Loucy (cell line): ENCODE results near the gene SLC4A4.

ENCODE experiments used
- H2AFZ ChIP-seq: fragments of 200-600 bp; sonication (generic); 2 replicates; pipeline ENCODE4 v1.6.0; 2016; ENCODE audit warnings: antibody characterized with exemption, mild to moderate bottlenecking, low read length, moderate library complexity
- H3F3A ChIP-seq: fragments of 200-600 bp; 2 replicates; pipeline ENCODE4 v1.6.0; 2016; ENCODE audit warnings: antibody characterized with exemption, low read depth, mild to moderate bottlenecking
- H3K27me3 ChIP-seq: fragments of 200-600 bp; sonication (generic); 2 replicates; pipeline ENCODE4 v1.6.1; 2014; ENCODE audit warnings: low read length, mild to moderate bottlenecking; ENCODE audit not compliant: insufficient read depth, poor library complexity, severe bottlenecking
- H3K36me3 ChIP-seq: fragments of 200-600 bp; sonication (generic); 2 replicates; pipeline ENCODE4 v1.6.1; 2016; ENCODE audit warnings: low read length; ENCODE audit not compliant: insufficient read depth
- H3K4me1 ChIP-seq: fragments of 200-600 bp; sonication (generic); 2 replicates; pipeline ENCODE4 v1.5.1; 2014; ENCODE audit warnings: low read length, mild to moderate bottlenecking; ENCODE audit not compliant: insufficient read depth, poor library complexity, severe bottlenecking
- H3K4me2 ChIP-seq: fragments of 200-600 bp; sonication (generic); 2 replicates; pipeline ENCODE4 v1.6.0; 2014; ENCODE audit warnings: antibody characterized with exemption, low read length, low read depth, mild to moderate bottlenecking; ENCODE audit not compliant: poor library complexity, severe bottlenecking
- H3K4me3 ChIP-seq: fragments of 200-600 bp; sonication (generic); 2 replicates; pipeline ENCODE4 v1.5.1; 2014; ENCODE audit warnings: low read length, mild to moderate bottlenecking, mixed read lengths; ENCODE audit not compliant: poor library complexity, severe bottlenecking
- H3K79me2 ChIP-seq: fragments of 200-600 bp; sonication (generic); 2 replicates; pipeline ENCODE4 v1.6.1; 2014; ENCODE audit warnings: low read length; ENCODE audit not compliant: insufficient read depth
- H3K9ac ChIP-seq: fragments of 200-600 bp; sonication (generic); 2 replicates; pipeline ENCODE4 v1.6.0; 2014; ENCODE audit warnings: mild to moderate bottlenecking, low read depth, low read length, moderate library complexity; ENCODE audit not compliant: poor library complexity, severe bottlenecking
- H3K9me2 ChIP-seq: fragments of 200-600 bp; sonication (generic); replicated peaks from 2 replicates; pipeline ENCODE4 v1.6.1; 2016; ENCODE audit warnings: low read depth, low read length, mixed read lengths
- H3K9me3 ChIP-seq: fragments of 200-600 bp; sonication (generic); 2 replicates; pipeline ENCODE4 v1.6.1; 2014; ENCODE audit warnings: mild to moderate bottlenecking, antibody characterized with exemption, low read length, low read depth; ENCODE audit not compliant: insufficient read depth
- H4K20me1 ChIP-seq: fragments of 200-600 bp; sonication (generic); 2 replicates; pipeline ENCODE4 v1.6.0; 2014; ENCODE audit warnings: antibody characterized with exemption, low read length, mild to moderate bottlenecking; ENCODE audit not compliant: insufficient read depth, poor library complexity, severe bottlenecking
- CTCF ChIP-seq: fragments of 200-600 bp; sonication (generic); conservative IDR thresholded peaks from 2 replicates; pipeline ENCODE4 v1.5.1; 2014; ENCODE audit warnings: mild to moderate bottlenecking, antibody characterized with exemption, low read length
- EZH2phosphoT487 ChIP-seq: fragments of 200-600 bp; IDR thresholded peaks from 2 replicates; pipeline ENCODE4 v1.6.1; 2018; ENCODE audit warnings: antibody characterized with exemption, mild to moderate bottlenecking, moderate library complexity, borderline replicate concordance

The SLC4A4 gene

GRCh38 chr4:71468116-71468710 lies 129.4 kb downstream of the SLC4A4 start:
- no peak overlapping the region for H3K4me3 ChIP-seq
- H3K9me3 ChIP-seq, result no peaks in the 10 kb centered on the region
- peaks cover 19% of the 10 kb centered on the region for H3K4me1 ChIP-seq
- H2AFZ ChIP-seq, result no peak overlapping the region
- H3F3A ChIP-seq, result peaks cover 8% of the 10 kb centered on the region; the same call in 1 of the 2 replicates
- no peaks in the 10 kb centered on the region for H3K27me3 ChIP-seq
- no peaks in the 10 kb centered on the region for H3K79me2 ChIP-seq
- TF ChIP-seq EZH2phosphoT487 (no peak), CTCF (no peak)
- H3K9me2 ChIP-seq, result no peaks in the 10 kb centered on the region
- H3K4me2 ChIP-seq, result no peak overlapping the region
- H3K36me3 ChIP-seq, result peaks cover 18% of the 10 kb centered on the region; the same call in 1 of the 2 replicates
- no peak overlapping the region for H3K9ac ChIP-seq
- H4K20me1 ChIP-seq, result no peaks in the 10 kb centered on the region

GRCh38 chr4:71469541-71469940 lies 130.7 kb downstream of the SLC4A4 start:
- no peak overlapping the region for H2AFZ ChIP-seq
- no peak overlapping the region for H3K4me3 ChIP-seq
- TF ChIP-seq CTCF (no peak), EZH2phosphoT487 (no peak)
- no peaks in the 10 kb centered on the region for H3K9me3 ChIP-seq
- H4K20me1 ChIP-seq, result no peaks in the 10 kb centered on the region
- no peak overlapping the region for H3K4me2 ChIP-seq
- H3K4me1 ChIP-seq, result peaks cover 5% of the 10 kb centered on the region
- H3K27me3 ChIP-seq, result no peaks in the 10 kb centered on the region
- H3K36me3 ChIP-seq, result peaks cover 18% of the 10 kb centered on the region; the same call in 1 of the 2 replicates
- no peaks in the 10 kb centered on the region for H3K79me2 ChIP-seq
- H3F3A ChIP-seq, result no peaks in the 10 kb centered on the region
- H3K9me2 ChIP-seq, result no peaks in the 10 kb centered on the region
- no peak overlapping the region for H3K9ac ChIP-seq

GRCh38 chr4:71470524-71470923 lies 131.7 kb downstream of the SLC4A4 start:
- TF ChIP-seq CTCF, result no peak
- no peak for TF ChIP-seq EZH2phosphoT487
- Histone ChIP-seq H3K4me2 (no peak overlapping the region), H3K36me3 (peaks cover 18% of the 10 kb centered on the region; the same call in 1 of the 2 replicates)

More at GRCh38 chr4:71470524-71470923, 131.7 kb downstream of the SLC4A4 start:
- Histone ChIP-seq H3F3A (no peaks in the 10 kb centered on the region), H3K9me3 (no peaks in the 10 kb centered on the region), H3K4me3 (no peak overlapping the region), H3K9me2 (no peaks in the 10 kb centered on the region), H3K9ac (no peak overlapping the region), H2AFZ (no peak overlapping the region), H4K20me1 (no peaks in the 10 kb centered on the region), H3K79me2 (no peaks in the 10 kb centered on the region), H3K27me3 (no peaks in the 10 kb centered on the region), H3K4me1 (peaks cover 3% of the 10 kb centered on the region)
